GM12878 (cell line): ENCODE data around the gene PXT1. TPM values are rescaled to one million over a fixed set of nuclear protein-coding genes. Genes with fewer than 3 reads are reported as not detected.

ENCODE experiments used
- CBX5 ChIP-seq: sonication (generic); IDR thresholded peaks from 2 replicates; pipeline ENCODE4 v1.6.1; 2016; ENCODE audit warnings: low read depth, moderate library complexity, mild to moderate bottlenecking, inconsistent platforms
- CREB1 ChIP-seq: IDR thresholded peaks from 2 replicates; pipeline ENCODE4 v1.6.1; 2012; ENCODE audit warnings: low read depth, mild to moderate bottlenecking, inconsistent platforms
- E2F8 ChIP-seq: fragments of 450-650 bp; IDR thresholded peaks from 2 replicates; pipeline ENCODE4 v1.6.1; 2018; ENCODE audit warnings: mild to moderate bottlenecking, low read depth, moderate library complexity; ENCODE audit not compliant: partially characterized antibody
- FOXM1 ChIP-seq: IDR thresholded peaks from 2 replicates; pipeline ENCODE4 v1.6.1; 2012; ENCODE audit warnings: low read depth, mild to moderate bottlenecking, inconsistent platforms, low read length, moderate library complexity
- IKZF1 ChIP-seq: fragments of 450-650 bp; conservative IDR thresholded peaks from 2 replicates; pipeline ENCODE4 v1.6.1; 2017; ENCODE audit warnings: antibody characterized with exemption, mild to moderate bottlenecking
- IRF5 ChIP-seq: fragments of 450-650 bp; IDR thresholded peaks from 2 replicates; pipeline ENCODE4 v1.6.1; 2017; ENCODE audit warnings: borderline replicate concordance
- MEF2A ChIP-seq: IDR thresholded peaks from 2 replicates; pipeline ENCODE4 v1.6.1; 2011; ENCODE audit warnings: low read depth, mild to moderate bottlenecking, low read length, moderate library complexity; ENCODE audit not compliant: insufficient read depth
- MLLT1 ChIP-seq: fragments of 450-650 bp; IDR thresholded peaks from 2 replicates; pipeline ENCODE4 v1.6.1; 2016; ENCODE audit warnings: mild to moderate bottlenecking
- NBN ChIP-seq: fragments of 450-650 bp; IDR thresholded peaks from 2 replicates; pipeline ENCODE4 v1.6.1; 2016
- RELB ChIP-seq: fragments of 450-650 bp; IDR thresholded peaks from 2 replicates; pipeline ENCODE4 v1.6.1; 2017; ENCODE audit warnings: low read depth, mild to moderate bottlenecking, moderate library complexity
- SKIL ChIP-seq: fragments of 450-650 bp; IDR thresholded peaks from 2 replicates; pipeline ENCODE4 v1.6.1; 2017; ENCODE audit warnings: mild to moderate bottlenecking, low read depth, inconsistent platforms; ENCODE audit not compliant: poor library complexity, severe bottlenecking
- SMAD1 ChIP-seq: fragments of 450-650 bp; IDR thresholded peaks from 2 replicates; pipeline ENCODE4 v1.6.1; 2018; ENCODE audit warnings: mild to moderate bottlenecking, low read depth; ENCODE audit not compliant: partially characterized antibody
- SP1 ChIP-seq: IDR thresholded peaks from one replicate; pipeline ENCODE4 v1.6.1; 2011; ENCODE audit warnings: low read depth, low read length
- SREBF2 ChIP-seq: IDR thresholded peaks from 2 replicates; pipeline ENCODE4 v1.6.1; 2012; ENCODE audit warnings: mild to moderate bottlenecking, low read length
- TARDBP ChIP-seq: IDR thresholded peaks from 2 replicates; pipeline ENCODE4 v1.6.1; 2016; ENCODE audit warnings: borderline replicate concordance
- TCF7 ChIP-seq: IDR thresholded peaks from 2 replicates; pipeline ENCODE4 v1.6.1; 2014; ENCODE audit warnings: antibody characterized with exemption, borderline replicate concordance
- USF1 ChIP-seq: IDR thresholded peaks from 2 replicates; pipeline ENCODE4 v1.6.1; 2011; ENCODE audit warnings: borderline replicate concordance, low read depth, mild to moderate bottlenecking, moderate library complexity, mixed read lengths, low read length; ENCODE audit not compliant: insufficient read depth; ENCODE audit errors: extremely low read length
- YBX1 ChIP-seq: fragments of 450-650 bp; IDR thresholded peaks from 2 replicates; pipeline ENCODE4 v1.6.1; 2016; ENCODE audit warnings: antibody characterized with exemption
- ZNF207 ChIP-seq: fragments of 450-650 bp; IDR thresholded peaks from 2 replicates; pipeline ENCODE4 v1.6.1; 2014; ENCODE audit warnings: antibody characterized with exemption, mild to moderate bottlenecking, borderline replicate concordance
- polyA plus RNA-seq, 11 experiments: library from polyadenylated mRNA; depleted of rRNA in 4 of 11; unstranded in 6 of 11; stranded (reverse) in 5 of 11; fragments of >200 nt; fragmentation: Nextera tagmentation in 4 of 11; fragmentation: Illumina TruSeq in 1 of 11; extraction: Ambion mirVana in 4 of 11; extraction: Trizol in 1 of 11; gene quantifications; 1 replicate in 1 of 11; 2 replicates in 10 of 11; pipeline versions ENCODE4 v1.2.1 to v1.2.3, GENCODE V29; 2011 to 2016; ENCODE audit warnings: inconsistent platforms in 2 of 11, missing spikeins in 2 of 11, low read depth in 1 of 11
- total RNA-seq, 4 experiments: library from RNA; depleted of rRNA in 3 of 4; stranded (reverse); fragments of >200 nt in 3 of 4; fragmentation: Illumina TruSeq in 1 of 4; extraction: Trizol in 1 of 4; gene quantifications; 2 replicates each; pipeline versions ENCODE4 v1.2.1 to v1.2.3, GENCODE V29; 2013 to 2021

Gene PXT1
- total and polyA plus RNA-seq, 10 of the 15 experiments (the other 5 are each of a cell fraction or from before 2014, with no cell fraction given), result 0.27 to 2.9 (median 0.50) TPM

- peak; percentile 100 for TF ChIP-seq SKIL
- TF ChIP-seq CREB1, result peak; percentile 79
- peak; percentile 94 for TF ChIP-seq TCF7
- peak; percentile 37; the same call in 1 of the 2 replicates for TF ChIP-seq IRF5
- no peak for TF ChIP-seq SREBF2
- 0 out of 2 replicates have a peak, but pooled peaks have one; percentile 10 for TF ChIP-seq YBX1
- TF ChIP-seq USF1, result no peak
- TF ChIP-seq SMAD1, result no peak
- no peak for TF ChIP-seq CBX5
- TF ChIP-seq MLLT1, result peak; percentile 84
- TF ChIP-seq IKZF1, result peak; percentile 68
- TF ChIP-seq MEF2A, result 0 out of 2 replicates have a peak, but pooled peaks have one; percentile 8
- TF ChIP-seq SP1, result peak; percentile 46
- TF ChIP-seq E2F8, result peak; percentile 31
- peak; percentile 91 for TF ChIP-seq NBN
- peak; percentile 25; the same call in 1 of the 2 replicates for TF ChIP-seq ZNF207
- TF ChIP-seq TARDBP, result no peak
- TF ChIP-seq RELB, result peak; percentile 81
- peak; percentile 35; the same call in 1 of the 2 replicates for TF ChIP-seq FOXM1
Observed at GRCh38 chr6:36357872-36358225, 84.8 kb downstream of the PXT1 start (continued).
